ENCODE results near the gene TRIP13.

TRIP13 gene

GRCh38 chr5:855771-856530, 36.7 kb upstream of the TRIP13 start:
- no peak for DNase-seq

- no peak for DNase-seq
These were observed 35.9 kb upstream of the TRIP13 start for GRCh38 chr5:856531-857425.

- DNase-seq = no peak
These were observed 34.0 kb upstream of the TRIP13 start for GRCh38 chr5:858726-859125.

- no peak for DNase-seq
These were observed 33.3 kb upstream of the TRIP13 start for GRCh38 chr5:859391-859790.

GRCh38 chr5:859798-860296, 32.8 kb upstream of the TRIP13 start:
- no peak for DNase-seq

- DNase-seq = no peak
These were observed 32.1 kb upstream of the TRIP13 start for GRCh38 chr5:860506-861150.

GRCh38 chr5:861442-862366, 31.0 kb upstream of the TRIP13 start:
- DNase-seq = no peak

GRCh38 chr5:862367-863243, 30.1 kb upstream of the TRIP13 start:
- DNase-seq = peak; percentile 98

GRCh38 chr5:863244-863805, 29.4 kb upstream of the TRIP13 start:
- DNase-seq = peak; percentile 72

- no peak for DNase-seq
These were observed 28.1 kb upstream of the TRIP13 start for GRCh38 chr5:864492-865167.

GRCh38 chr5:865168-865521, 27.5 kb upstream of the TRIP13 start:
- no peak for DNase-seq

GRCh38 chr5:865771-866170, 26.9 kb upstream of the TRIP13 start:
- no peak for DNase-seq

- no peak for DNase-seq
These were observed 25.3 kb upstream of the TRIP13 start for GRCh38 chr5:867300-867870.

GRCh38 chr5:868428-869135, 24.1 kb upstream of the TRIP13 start:
- no peak for DNase-seq

- DNase-seq = no peak
These were observed 21.7 kb upstream of the TRIP13 start for GRCh38 chr5:870956-871355.

GRCh38 chr5:871596-872298, 20.9 kb upstream of the TRIP13 start:
- DNase-seq = no peak

- DNase-seq = no peak
These were observed 20.4 kb upstream of the TRIP13 start for GRCh38 chr5:872301-872700.

- DNase-seq = no peak
These were observed 19.4 kb upstream of the TRIP13 start for GRCh38 chr5:873328-873727.

- DNase-seq = no peak
These were observed 16.8 kb upstream of the TRIP13 start for GRCh38 chr5:875931-876330.
